HG02938 (cell line): ENCODE measurements around the gene PRPF31.

Source experiments
- ATAC-seq: cut with Tn5 transposase; IDR thresholded peaks from one replicate; pipeline ENCODE4 v1.9.1; 2021; ENCODE audit warnings: mild to moderate bottlenecking, moderate library complexity; ENCODE audit not compliant: unreplicated experiment

Gene PRPF31

GRCh38 chr19:54138489-54139256 lies 23.1 kb downstream of the PRPF31 start:
- no peak for ATAC-seq

GRCh38 chr19:54141356-54141755 lies 25.8 kb downstream of the PRPF31 start:
- no peak for ATAC-seq

DNA sequence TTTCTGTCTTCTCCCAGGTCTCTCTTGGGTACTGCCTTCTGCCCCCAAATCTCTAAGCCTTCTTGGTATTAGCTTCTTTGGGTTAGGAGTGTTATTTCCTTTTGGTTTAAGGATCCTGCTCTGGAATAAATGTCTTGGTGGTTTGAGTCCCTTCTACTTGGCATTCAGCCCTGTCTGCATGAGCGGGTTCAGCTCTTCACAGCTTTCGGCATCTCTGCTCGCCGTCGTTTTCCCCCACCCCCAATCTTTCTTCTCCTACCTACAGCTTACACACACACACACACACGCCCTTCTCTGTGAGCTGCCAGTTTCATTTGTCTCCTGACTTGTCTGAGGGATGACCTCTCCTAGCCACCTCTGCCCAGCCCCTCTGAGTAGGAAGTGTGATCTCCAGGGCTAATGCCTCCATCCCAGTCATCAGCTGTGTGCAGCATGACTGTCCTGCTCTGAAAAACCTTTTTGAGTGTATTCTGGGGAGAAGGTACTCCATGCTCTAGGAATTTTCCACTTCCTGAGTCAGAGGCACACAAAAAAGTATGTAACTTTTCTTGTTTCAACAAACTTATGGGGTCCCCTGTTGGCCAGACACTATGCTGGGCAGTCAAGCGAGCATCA lies 26.7 kb downstream of the PRPF31 start:
- ATAC-seq: no peak

- ATAC-seq: no peak
These were observed 30.1 kb downstream of the PRPF31 start for GRCh38 chr19:54145541-54146158.

DNA sequence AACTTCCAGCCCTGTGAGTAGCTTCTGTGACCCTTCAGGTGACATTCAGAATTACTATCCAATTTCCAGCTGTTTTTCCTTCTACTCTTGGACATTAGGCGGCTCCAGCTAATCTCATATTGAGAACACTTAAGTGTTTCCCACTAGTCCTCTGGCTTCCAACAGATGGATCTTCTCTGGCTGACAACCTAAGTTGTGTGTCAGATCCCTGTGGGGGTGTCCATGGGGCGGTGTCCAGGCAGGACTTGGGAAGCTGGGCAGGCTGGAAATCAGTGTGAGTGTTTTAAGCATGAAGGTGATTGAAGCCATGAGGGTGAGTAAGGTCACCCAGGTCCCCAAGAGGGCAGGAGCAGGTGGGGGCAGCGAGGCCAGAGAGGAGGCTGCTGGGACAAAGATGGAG lies 32.1 kb downstream of the PRPF31 start:
- no peak for ATAC-seq

DNA sequence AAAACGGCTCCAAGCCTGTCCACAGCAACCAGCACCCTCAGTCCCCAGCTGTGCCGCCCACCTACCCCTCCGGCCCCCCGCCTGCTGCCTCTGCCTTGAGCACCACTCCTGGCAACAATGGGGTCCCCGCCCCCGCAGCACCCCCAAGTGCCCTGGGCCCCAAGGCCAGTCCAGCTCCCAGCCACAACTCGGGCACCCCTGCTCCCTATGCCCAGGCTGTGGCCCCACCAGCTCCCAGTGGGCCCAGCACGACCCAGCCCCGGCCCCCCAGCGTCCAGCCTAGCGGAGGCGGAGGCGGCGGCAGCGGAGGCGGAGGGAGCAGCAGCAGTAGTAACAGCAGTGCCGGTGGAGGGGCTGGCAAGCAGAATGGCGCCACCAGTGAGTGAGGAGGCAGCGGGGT lies 32.6 kb downstream of the PRPF31 start:
- no peak for ATAC-seq

- ATAC-seq: no peak
These were observed 33.7 kb downstream of the PRPF31 start for GRCh38 chr19:54149021-54149812.

DNA sequence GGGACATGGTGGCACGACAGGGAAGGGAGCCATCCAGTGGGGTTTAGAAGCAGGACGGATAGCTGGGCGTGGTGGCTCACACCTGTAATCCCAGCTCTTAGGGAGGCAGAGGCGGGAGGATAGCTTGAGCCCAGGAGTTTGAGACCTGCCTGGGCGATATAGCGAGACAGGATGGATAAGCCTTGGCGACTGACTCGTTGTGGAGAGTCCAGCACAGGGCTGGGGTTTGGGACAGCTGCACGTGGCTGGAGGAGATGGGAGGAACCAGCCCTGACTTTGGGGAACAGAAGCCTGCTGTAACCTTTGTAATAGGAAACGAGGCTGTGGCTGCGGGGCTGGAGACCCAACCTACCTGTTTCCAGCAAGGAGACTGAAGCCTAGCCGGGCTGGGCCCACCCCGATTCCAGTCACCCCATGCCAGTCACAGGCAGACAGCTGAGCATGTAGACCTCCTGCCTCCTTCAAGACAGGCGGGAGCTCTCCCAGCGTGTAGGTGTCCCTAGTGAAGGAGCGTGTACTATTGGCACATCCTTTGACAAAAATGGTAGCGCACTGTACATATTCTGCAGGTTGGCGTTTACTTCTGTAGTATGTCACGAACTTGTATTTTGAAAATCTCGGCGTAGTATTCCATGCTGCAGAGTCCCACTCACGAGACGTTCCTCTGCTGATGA lies 35.9 kb downstream of the PRPF31 start:
- ATAC-seq: no peak

GRCh38 chr19:54152267-54152666 lies 36.7 kb downstream of the PRPF31 start:
- no peak for ATAC-seq

DNA sequence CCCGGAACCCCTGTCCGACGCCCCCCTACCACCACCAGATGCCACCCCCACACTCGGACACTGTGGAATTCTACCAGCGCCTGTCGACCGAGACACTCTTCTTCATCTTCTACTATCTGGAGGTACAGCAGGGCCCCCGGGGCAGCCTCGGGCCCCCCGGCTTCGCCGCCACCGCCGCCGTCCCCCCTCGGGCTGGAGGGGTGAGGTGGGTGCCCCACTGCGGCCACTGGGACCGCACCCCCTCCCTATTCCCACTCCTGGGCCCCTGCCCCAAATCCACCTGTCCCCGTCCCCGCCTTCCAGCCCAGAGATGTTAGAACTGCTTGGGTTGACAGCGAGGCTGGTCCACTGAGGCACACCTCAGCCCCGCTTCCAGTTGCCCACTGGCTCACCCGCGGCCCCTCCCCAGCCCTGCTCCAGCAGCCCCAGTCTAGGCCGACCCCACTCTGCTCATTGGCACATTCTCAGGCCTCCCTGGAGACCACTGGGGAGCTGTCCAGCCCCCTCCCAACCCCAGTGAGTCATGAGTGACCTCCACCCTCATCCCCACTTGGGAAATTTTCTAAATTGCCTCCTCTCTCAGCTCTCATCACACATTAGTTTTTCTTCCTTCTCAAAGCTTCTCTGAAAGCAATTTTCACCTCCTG lies 37.4 kb downstream of the PRPF31 start:
- ATAC-seq: no peak

DNA sequence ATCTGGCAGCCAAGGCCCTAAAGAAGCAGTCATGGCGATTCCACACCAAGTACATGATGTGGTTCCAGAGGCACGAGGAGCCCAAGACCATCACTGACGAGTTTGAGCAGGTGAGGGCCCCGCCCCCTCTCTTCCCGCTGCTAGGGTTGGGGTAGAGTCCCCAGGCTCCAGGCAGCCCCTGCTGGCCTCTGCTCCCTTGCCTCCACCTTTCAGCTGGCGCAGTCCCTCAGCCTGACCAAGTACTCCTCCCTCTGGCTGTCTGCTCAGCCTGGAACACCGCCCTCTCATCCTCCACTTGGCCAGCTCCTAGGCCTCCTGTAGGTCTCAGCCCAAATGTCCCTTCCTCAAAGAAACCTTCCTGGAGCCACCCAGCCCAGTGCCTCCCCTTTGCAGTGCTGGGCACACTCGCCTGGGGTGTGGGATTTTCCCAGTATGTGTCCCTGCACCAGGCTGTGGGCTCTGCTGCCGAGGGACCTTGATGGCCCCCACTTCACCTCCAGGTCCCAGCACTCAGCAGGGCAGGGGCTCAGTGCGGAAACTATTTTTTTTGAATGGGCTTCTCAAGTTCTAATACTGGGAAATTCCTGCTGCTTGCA lies 38.3 kb downstream of the PRPF31 start:
- ATAC-seq: no peak

DNA sequence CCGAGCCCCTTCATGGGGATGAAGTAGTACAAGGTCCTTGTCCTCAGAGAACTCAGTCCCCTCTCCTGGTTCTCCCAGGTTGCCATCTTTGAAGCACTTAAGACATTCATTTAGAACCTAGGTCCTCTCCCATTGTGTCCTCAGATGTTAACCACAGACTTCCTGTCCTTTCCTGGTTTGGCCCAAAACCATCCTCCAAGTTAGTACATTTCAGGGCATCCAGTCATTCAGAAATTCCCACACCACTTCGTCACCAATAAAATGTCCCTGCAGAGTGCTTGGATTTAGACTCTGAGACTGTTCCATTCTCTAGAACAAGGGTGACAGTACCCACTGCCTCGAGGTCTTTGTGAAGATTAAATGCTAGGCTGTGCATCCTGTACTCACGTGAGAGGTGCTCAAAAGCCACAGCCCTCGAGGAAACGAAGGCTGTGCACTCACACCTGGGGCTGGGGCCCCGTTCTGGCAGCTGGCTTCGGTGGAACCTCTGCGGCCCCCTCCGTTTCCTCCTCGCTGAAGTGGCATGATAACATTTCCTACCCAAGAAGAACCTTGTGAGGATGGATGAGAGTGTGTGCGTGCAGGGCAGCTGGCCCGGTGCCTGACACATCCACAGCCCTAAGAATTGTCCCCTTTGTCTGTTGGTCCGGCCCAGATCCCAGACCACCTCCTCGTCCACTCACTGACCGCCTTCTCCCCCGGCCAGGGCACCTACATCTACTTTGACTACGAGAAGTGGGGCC lies 39.2 kb downstream of the PRPF31 start:
- no peak for ATAC-seq

GRCh38 chr19:54155694-54156093 lies 40.1 kb downstream of the PRPF31 start:
- no peak for ATAC-seq

DNA sequence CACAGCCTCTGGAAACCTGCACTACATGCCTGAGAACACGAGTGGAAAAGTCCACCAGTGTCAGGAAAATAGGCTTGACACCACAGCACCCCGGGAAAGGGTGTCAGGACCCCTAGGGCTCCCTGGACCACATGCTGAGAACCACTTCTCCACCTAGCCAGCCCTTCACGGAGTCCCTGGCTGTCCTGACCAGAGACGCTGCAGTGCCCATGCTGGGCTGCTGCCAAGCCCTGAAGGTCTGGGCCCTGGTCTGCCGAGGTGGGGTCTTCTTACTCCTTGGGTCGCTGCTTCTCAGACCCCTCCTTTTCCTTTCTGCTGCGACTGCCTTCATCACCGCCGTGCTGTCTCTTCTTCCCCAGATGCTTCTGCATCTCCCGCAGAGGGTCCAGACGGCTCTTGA lies 40.9 kb downstream of the PRPF31 start:
- no peak for ATAC-seq

DNA sequence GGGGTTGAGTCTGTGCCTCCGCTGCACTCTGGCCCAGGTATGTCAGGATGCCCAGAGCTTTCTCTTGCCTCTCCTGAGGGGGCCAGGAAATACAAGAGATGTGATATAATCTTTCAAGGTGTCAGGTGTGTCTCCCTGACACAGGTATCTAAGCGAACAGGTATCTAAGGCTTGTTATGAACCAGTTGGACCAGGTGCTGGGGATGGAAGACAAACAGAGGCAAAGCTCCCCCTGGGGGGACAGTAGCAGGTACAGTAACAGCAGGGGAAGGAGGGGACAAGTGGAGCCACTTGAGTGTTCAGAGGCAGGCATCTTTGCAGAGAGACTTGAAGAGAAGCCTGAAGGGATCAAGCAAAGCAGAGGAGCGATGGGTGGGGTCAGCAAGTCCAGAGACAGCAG lies 41.4 kb downstream of the PRPF31 start:
- ATAC-seq: no peak

DNA sequence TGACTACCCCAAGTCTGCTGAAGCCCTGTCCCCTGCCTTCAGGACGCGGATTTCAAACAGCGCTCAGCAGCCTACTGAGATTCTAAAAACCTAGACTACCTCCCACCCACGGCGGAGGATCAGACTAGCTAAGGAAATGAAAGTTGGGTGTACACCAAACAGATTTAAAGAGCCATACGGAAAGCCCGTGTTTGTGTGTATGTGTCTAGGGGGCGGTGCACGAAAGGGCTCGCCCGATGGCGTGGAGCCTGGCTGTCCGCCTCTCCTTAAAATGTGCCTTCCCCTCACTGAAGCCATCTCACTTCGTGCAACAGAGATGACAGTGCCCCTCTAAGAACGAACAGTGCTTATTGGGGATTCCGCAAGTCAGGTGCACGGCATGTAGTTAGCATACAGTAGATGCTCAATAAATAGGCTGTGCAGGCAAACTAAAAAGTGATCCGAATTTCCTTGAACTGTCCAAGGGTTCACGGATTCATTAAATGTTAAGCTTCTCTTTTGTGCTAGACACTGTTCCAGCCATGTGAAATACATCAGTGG lies 43.3 kb downstream of the PRPF31 start:
- no peak for ATAC-seq

- ATAC-seq: peak; percentile 91
These were observed 44.0 kb downstream of the PRPF31 start, which contains the start of gene LENG1 for GRCh38 chr19:54159352-54160181. LENG1 (minus strand) TSS chr19:54159721; CDS start chr19:54159695, 26 bp downstream.

DNA sequence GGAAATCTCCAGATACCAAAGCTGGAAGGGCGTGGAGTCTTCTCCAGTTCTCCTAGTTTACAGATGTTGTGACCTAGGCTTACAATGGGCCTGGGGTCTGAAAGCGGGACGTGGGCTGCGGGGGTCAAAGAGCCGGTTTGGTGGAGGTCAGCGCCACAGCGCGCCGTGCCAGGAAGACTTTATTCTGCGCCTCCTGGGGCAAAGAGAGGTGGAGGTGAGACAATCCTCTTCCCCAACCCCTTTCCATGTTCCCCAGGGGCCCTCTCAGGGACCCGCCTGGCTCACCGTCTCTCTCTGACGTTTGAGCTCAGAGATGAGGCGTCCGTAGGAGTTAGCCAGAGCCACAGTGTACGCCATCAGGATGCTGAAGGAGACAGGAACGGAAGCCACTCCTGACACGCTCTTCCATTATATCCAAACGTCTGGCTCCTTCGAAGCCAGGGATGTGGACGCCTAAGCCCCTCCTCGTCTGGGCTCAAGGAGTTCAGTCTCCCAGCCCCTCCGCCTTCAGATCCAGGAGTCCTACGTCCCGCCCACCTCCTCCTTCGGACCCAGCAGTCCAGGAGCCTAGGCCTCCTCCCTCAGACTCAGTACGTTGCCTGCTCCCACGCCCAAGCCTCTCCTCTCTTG lies 44.7 kb downstream of the PRPF31 start:
- ATAC-seq: no peak
